H9 (cell line): ENCODE data around the gene XCL2. TPM values are rescaled to one million over a fixed set of nuclear protein-coding genes. Genes with fewer than 3 reads are reported as not detected.
"Not testable (repeated sequence)": the region's sequence is repeated elsewhere in the genome, so short reads cannot be mapped to it uniquely, and the experiment has no call there.

Experiments
- DNase-seq: peaks from one replicate; pipeline ENCODE4 v3.0.0-alpha.2; 2017
- H2AFZ ChIP-seq: one replicate; pipeline ENCODE4 v1.6.1; 2013; ENCODE audit warnings: mild to moderate bottlenecking, low read length, control low read depth, moderate library complexity
- H2AK5ac ChIP-seq: 2 replicates; pipeline ENCODE4 v1.6.1; 2013; ENCODE audit warnings: low read length, control low read depth, mixed read lengths; ENCODE audit not compliant: insufficient read length
- H2BK120ac ChIP-seq: one replicate; pipeline ENCODE4 v1.6.1; 2013; ENCODE audit warnings: low read depth, mild to moderate bottlenecking, low read length, control low read depth, inconsistent platforms; ENCODE audit not compliant: poor library complexity, severe bottlenecking
- H2BK12ac ChIP-seq: 2 replicates; pipeline ENCODE4 v1.6.1; 2013; ENCODE audit warnings: low read length, control low read depth, mixed read lengths, low read depth; ENCODE audit not compliant: insufficient read length
- H2BK15ac ChIP-seq: 2 replicates; pipeline ENCODE4 v1.6.1; 2013; ENCODE audit warnings: low read depth, low read length, control low read depth
- H2BK20ac ChIP-seq: one replicate; pipeline ENCODE4 v1.6.1; 2013; ENCODE audit warnings: low read depth, mild to moderate bottlenecking, low read length, control low read depth, inconsistent platforms; ENCODE audit not compliant: poor library complexity, severe bottlenecking
- H2BK5ac ChIP-seq: 2 replicates; pipeline ENCODE4 v1.6.1; 2013; ENCODE audit warnings: low read length, control low read depth, mixed read lengths; ENCODE audit not compliant: insufficient read length
- H3K14ac ChIP-seq: 2 replicates; pipeline ENCODE4 v1.6.1; 2013; ENCODE audit warnings: low read length, control low read depth; ENCODE audit not compliant: insufficient read depth
- H3K18ac ChIP-seq: 2 replicates; pipeline ENCODE4 v1.6.1; 2013; ENCODE audit warnings: low read depth, mild to moderate bottlenecking, mixed read lengths, low read length, control low read depth; ENCODE audit not compliant: insufficient read length
- H3K23ac ChIP-seq: 2 replicates; pipeline ENCODE4 v1.6.1; 2013; ENCODE audit warnings: low read length, control low read depth, mixed read lengths, low read depth; ENCODE audit not compliant: insufficient read length
- H3K23me2 ChIP-seq: 2 replicates; pipeline ENCODE4 v1.6.1; 2013; ENCODE audit warnings: low read depth, mild to moderate bottlenecking, mixed read lengths, low read length, control low read depth; ENCODE audit not compliant: insufficient read length, poor library complexity, severe bottlenecking
- H3K27ac ChIP-seq: 2 replicates; pipeline ENCODE4 v1.5.1; 2013; ENCODE audit warnings: low read length, control low read depth, mixed read lengths, low read depth; ENCODE audit not compliant: insufficient read length
- H3K27me3 ChIP-seq: 2 replicates; pipeline ENCODE4 v1.6.1; 2013; ENCODE audit warnings: low read length, control low read depth, inconsistent platforms; ENCODE audit not compliant: insufficient read depth
- H3K4ac ChIP-seq: 2 replicates; pipeline ENCODE4 v1.6.1; 2013; ENCODE audit warnings: low read depth, mild to moderate bottlenecking, control low read depth, inconsistent platforms, low read length, moderate library complexity
- H3K4me1 ChIP-seq: 2 replicates; pipeline ENCODE4 v1.6.1; 2013; ENCODE audit warnings: low read length, control low read depth, inconsistent platforms; ENCODE audit not compliant: insufficient read depth
- H3K4me2 ChIP-seq: 2 replicates; pipeline ENCODE4 v1.6.1; 2013; ENCODE audit warnings: low read length, control low read depth, mixed read lengths; ENCODE audit not compliant: insufficient read length, insufficient read depth
- H3K56ac ChIP-seq: 2 replicates; pipeline ENCODE4 v1.6.1; 2013; ENCODE audit warnings: low read depth, mild to moderate bottlenecking, mixed read lengths, low read length, control low read depth; ENCODE audit not compliant: insufficient read length
- H3K79me1 ChIP-seq: 2 replicates; pipeline ENCODE4 v1.6.1; 2013; ENCODE audit warnings: low read depth, mild to moderate bottlenecking, moderate library complexity, low read length, control low read depth, inconsistent platforms; ENCODE audit not compliant: insufficient read depth, poor library complexity, severe bottlenecking
- H3K79me2 ChIP-seq: 2 replicates; pipeline ENCODE4 v1.6.1; 2013; ENCODE audit warnings: low read length, control low read depth, inconsistent platforms; ENCODE audit not compliant: insufficient read depth
- H3K9ac ChIP-seq: 2 replicates; pipeline ENCODE4 v1.6.1; 2013; ENCODE audit warnings: low read length, control low read depth, mixed read lengths; ENCODE audit not compliant: insufficient read length; ENCODE audit errors: extremely low read depth
- H3K9me3 ChIP-seq: one replicate; pipeline ENCODE4 v1.6.1; 2013; ENCODE audit warnings: low read depth, low read length, inconsistent platforms; ENCODE audit not compliant: control insufficient read depth
- H3T11ph ChIP-seq: one replicate; pipeline ENCODE4 v1.6.1; 2013; ENCODE audit warnings: mild to moderate bottlenecking, low read length, control low read depth, inconsistent platforms
- H4K20me1 ChIP-seq: one replicate; pipeline ENCODE4 v1.6.1; 2013; ENCODE audit not compliant: control insufficient read depth, insufficient read length, insufficient read depth
- H4K5ac ChIP-seq: 2 replicates; pipeline ENCODE4 v1.6.1; 2013; ENCODE audit warnings: low read depth, mild to moderate bottlenecking, mixed read lengths, low read length, control low read depth; ENCODE audit not compliant: insufficient read length
- H4K8ac ChIP-seq: replicated peaks from 2 replicates; pipeline ENCODE4 v1.6.1; 2013; ENCODE audit warnings: low read length, control low read depth, mixed read lengths, low read depth; ENCODE audit not compliant: insufficient read length
- H4K91ac ChIP-seq: 2 replicates; pipeline ENCODE4 v1.6.1; 2013; ENCODE audit warnings: low read depth, mild to moderate bottlenecking, moderate library complexity, mixed read lengths, low read length, control low read depth; ENCODE audit not compliant: insufficient read length
- H3K27ac Mint-ChIP-seq, 3 experiments: 2 replicates in 2 of 3; 3 replicates in 1 of 3; pipeline ENCODE4 v1.8.0; 2020 to 2021; ENCODE audit warnings: mixed read lengths in 3 of 3, mild to moderate bottlenecking in 1 of 3, moderate library complexity in 1 of 3
- H3K27me3 Mint-ChIP-seq: 2 replicates; pipeline ENCODE4 v1.8.0; 2021; ENCODE audit warnings: low read depth, mild to moderate bottlenecking, moderate library complexity, mixed read lengths
- H3K36me3 Mint-ChIP-seq, 3 experiments: 2 replicates in 2 of 3; 3 replicates in 1 of 3; pipeline ENCODE4 v1.8.0; 2020 to 2021; ENCODE audit warnings: low read depth in 3 of 3, mixed read lengths in 3 of 3; ENCODE audit not compliant: insufficient read depth in 1 of 3
- H3K4me1 Mint-ChIP-seq, 2 experiments: 2 replicates each; pipeline ENCODE4 v1.8.0; 2020; ENCODE audit warnings: mixed read lengths in 2 of 2
- H3K4me3 Mint-ChIP-seq, 2 experiments: 2 replicates in 1 of 2; 3 replicates in 1 of 2; pipeline ENCODE4 v1.8.0; 2020 to 2021; ENCODE audit warnings: mild to moderate bottlenecking in 2 of 2, mixed read lengths in 2 of 2, moderate library complexity in 1 of 2
- H3K9me3 Mint-ChIP-seq, 2 experiments: 2 replicates in 1 of 2; 3 replicates in 1 of 2; pipeline ENCODE4 v1.8.0; 2020; ENCODE audit warnings: mild to moderate bottlenecking in 2 of 2, mixed read lengths in 2 of 2, moderate library complexity in 1 of 2
- WGBS: extraction: QIAGEN DNeasy Blood & Tissue Kit; methylation state at CpG from one replicate; pipeline ENCODE4 v1.1.7; 2013; ENCODE audit warnings: missing lambda C conversion rate, low lambda C conversion rate, mixed read lengths; ENCODE audit not compliant: insufficient read length; ENCODE audit errors: extremely low coverage; 5-methylcytosine and 5-hydroxymethylcytosine counted together
- total RNA-seq: library from RNA; stranded (reverse); gene quantifications from 2 replicates; pipeline ENCODE4 v1.2.1, GENCODE V29; 2021

XCL2 gene
- total RNA-seq, 1 experiment from 2014 or later: not detected

- not testable (repeated sequence) for H4K5ac ChIP-seq, H3K9me3 Mint-ChIP-seq, H3K9ac ChIP-seq, H3K23me2 ChIP-seq, H2BK120ac ChIP-seq, H3K56ac ChIP-seq, H3K4me1 ChIP-seq, H3K18ac ChIP-seq, H3K27ac ChIP-seq, H3K79me1 ChIP-seq, H3K36me3 Mint-ChIP-seq, H3K27me3 Mint-ChIP-seq, H3T11ph ChIP-seq, H3K4ac ChIP-seq, H3K27ac Mint-ChIP-seq, H2AK5ac ChIP-seq, H2BK12ac ChIP-seq, DNase-seq, H2AFZ ChIP-seq, H2BK5ac ChIP-seq, H4K91ac ChIP-seq, H3K23ac ChIP-seq, H3K4me1 Mint-ChIP-seq, H3K4me2 ChIP-seq, H3K27me3 ChIP-seq, H3K79me2 ChIP-seq, H3K14ac ChIP-seq, H3K4me3 Mint-ChIP-seq, H4K8ac ChIP-seq, H2BK20ac ChIP-seq, H4K20me1 ChIP-seq, H2BK15ac ChIP-seq, H3K9me3 ChIP-seq
- WGBS: no CpG with 5 or more reads among the region's 2 CpGs
Observed at GRCh38 chr1:168580290-168580689, 36.5 kb upstream of the XCL2 start.

- H4K5ac ChIP-seq, H3K9ac ChIP-seq, H2AFZ ChIP-seq, H3K4ac ChIP-seq, H3K27ac ChIP-seq, DNase-seq, H3K4me1 ChIP-seq, H2BK120ac ChIP-seq, H2AK5ac ChIP-seq, H3K23ac ChIP-seq, H3K79me2 ChIP-seq, H3K18ac ChIP-seq, H3K27me3 ChIP-seq, H3K4me1 Mint-ChIP-seq, H3K23me2 ChIP-seq, H2BK15ac ChIP-seq, H3T11ph ChIP-seq, H4K8ac ChIP-seq, H3K27me3 Mint-ChIP-seq, H4K20me1 ChIP-seq, H3K14ac ChIP-seq, H3K9me3 ChIP-seq, H3K36me3 Mint-ChIP-seq, H2BK12ac ChIP-seq, H3K27ac Mint-ChIP-seq, H3K56ac ChIP-seq, H3K4me2 ChIP-seq, H3K79me1 ChIP-seq, H4K91ac ChIP-seq, H3K9me3 Mint-ChIP-seq, H3K4me3 Mint-ChIP-seq, H2BK5ac ChIP-seq, H2BK20ac ChIP-seq: not testable (repeated sequence)
- no CpG with 5 or more reads among the region's 2 CpGs for WGBS
Observed at GRCh38 chr1:168578531-168579185, 34.9 kb upstream of the XCL2 start.
